GM21360 (cell line): ENCODE data around the gene TOR1AIP2.
"Not testable (repeated sequence)": the region's sequence is repeated elsewhere in the genome, so short reads cannot be mapped to it uniquely, and the experiment has no call there.

ENCODE experiments used
- ATAC-seq: cut with Tn5 transposase; IDR thresholded peaks from one replicate; pipeline ENCODE4 v1.9.1; 2021; ENCODE audit warnings: mild to moderate bottlenecking, moderate library complexity; ENCODE audit not compliant: unreplicated experiment

The TOR1AIP2 gene

DNA sequence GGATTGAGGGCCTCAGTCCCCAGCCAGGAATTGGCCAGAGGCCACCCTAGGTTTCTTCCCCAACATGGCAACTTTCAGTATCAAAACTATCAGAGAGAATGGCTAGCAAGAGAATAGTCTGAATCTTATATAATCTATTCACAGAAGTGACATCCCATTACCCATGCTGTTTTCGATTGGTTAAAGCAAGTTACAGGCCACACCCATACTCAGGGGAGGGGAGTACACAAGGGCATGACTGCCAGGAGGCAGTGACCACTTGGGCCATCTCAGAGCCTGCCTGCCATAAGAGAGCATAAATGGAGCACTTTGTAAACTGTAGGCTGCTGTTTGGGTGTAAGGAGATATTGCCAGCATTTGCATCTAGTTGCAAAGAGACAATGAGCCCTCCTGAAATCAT lies 69.1 kb downstream of the TOR1AIP2 start:
- ATAC-seq: no peak

- ATAC-seq: no peak
Observed at GRCh38 chr1:179807691-179808485, 69.7 kb downstream of the TOR1AIP2 start.

GRCh38 chr1:179807291-179807690 lies 70.3 kb downstream of the TOR1AIP2 start:
- ATAC-seq: no peak

GRCh38 chr1:179806333-179806732 lies 71.3 kb downstream of the TOR1AIP2 start:
- no peak for ATAC-seq

GRCh38 chr1:179805291-179806195 lies 72.1 kb downstream of the TOR1AIP2 start:
- ATAC-seq: no peak

DNA sequence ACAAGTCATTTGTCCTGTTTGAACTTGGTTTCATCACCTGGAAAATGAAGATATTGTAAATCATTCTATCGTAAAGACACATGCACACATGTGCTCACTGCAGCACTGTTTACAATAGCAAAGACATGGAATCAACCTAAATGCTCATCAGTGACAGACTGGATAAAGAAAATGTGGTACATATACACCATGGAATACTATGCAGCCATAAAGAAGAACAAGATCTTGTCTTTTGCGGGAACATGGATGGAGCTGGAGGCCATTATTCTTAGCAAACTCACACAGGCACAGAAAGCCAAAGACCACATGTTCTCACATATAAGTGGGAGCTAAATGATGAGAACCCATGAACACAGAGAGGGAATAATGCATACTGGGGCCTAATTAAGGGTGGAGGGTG lies 73.2 kb downstream of the TOR1AIP2 start:
- not testable (repeated sequence) for ATAC-seq

DNA sequence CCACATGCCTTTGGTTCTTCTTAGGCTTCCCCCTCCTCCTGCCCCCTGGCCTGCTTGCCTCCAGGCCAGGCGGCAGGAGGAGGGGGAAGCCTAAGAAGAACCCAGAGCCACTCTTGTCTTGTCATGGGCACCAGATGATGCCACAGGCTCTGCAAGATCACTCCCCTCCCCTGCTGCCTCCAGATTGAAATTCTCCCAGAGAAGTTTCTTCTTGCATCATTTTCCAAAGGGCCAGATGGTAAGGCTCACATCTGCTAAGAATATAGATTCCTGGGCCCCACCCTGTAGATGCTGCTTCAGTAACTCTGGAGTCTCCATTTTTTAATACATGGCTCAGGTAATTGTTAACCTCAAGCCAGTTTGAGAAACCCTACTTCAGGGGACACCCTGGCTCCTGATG lies 73.7 kb downstream of the TOR1AIP2 start:
- no peak for ATAC-seq

GRCh38 chr1:179803104-179803503 lies 74.5 kb downstream of the TOR1AIP2 start:
- ATAC-seq: no peak

- ATAC-seq: no peak
Observed at GRCh38 chr1:179800481-179800880, 77.1 kb downstream of the TOR1AIP2 start.

- no peak for ATAC-seq
Observed at GRCh38 chr1:179798864-179799516, 78.6 kb downstream of the TOR1AIP2 start.

GRCh38 chr1:179798213-179798863 lies 79.3 kb downstream of the TOR1AIP2 start:
- ATAC-seq: no peak

GRCh38 chr1:179794669-179795068 lies 82.9 kb downstream of the TOR1AIP2 start:
- ATAC-seq: no peak

DNA sequence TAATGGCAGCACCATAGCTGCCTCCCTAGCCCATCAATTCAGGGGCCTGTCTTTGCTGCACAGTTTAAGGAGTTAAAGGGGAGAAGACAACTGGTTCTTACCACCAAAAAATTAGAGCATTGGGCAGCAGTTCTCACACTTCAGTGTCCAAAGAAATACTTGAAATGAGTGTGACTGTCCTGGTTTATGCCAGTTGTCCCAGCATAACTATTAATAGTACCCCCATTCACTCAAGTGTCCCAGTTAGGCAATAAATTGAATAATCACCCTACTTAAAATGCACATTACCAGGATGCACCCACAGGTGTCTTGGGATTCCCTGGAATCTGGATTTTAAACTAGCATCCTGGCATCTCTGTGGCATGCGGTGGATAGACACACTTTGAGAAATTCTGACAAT lies 83.5 kb downstream of the TOR1AIP2 start:
- no peak for ATAC-seq

DNA sequence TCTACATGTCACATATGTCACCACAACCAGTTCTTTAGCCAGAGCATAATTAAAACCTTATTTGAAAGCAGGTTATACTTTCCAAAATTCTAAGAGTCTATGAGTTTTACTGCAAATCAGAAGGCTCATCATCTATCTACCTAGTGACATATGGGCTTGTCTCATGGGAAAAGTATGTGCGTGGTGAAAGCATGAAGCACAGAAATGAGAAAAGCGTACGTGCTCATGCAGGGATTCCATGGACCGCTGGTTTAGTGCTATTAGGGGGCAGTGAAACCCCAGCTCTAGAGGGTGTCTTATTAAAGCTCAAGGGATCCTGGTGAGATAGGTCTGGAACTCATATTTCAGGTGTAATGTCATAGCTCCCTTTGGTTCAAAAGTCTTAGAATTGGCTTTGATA lies 84.3 kb downstream of the TOR1AIP2 start:
- ATAC-seq: no peak
